ENCODE data around the gene NLN. TPM values are rescaled to one million over a fixed set of nuclear protein-coding genes. Genes with fewer than 3 reads are reported as not detected.

Gene NLN
- total RNA-seq, 1 donor from 2014 or later: 40.3 TPM

- TF ChIP-seq, protein P1, sequence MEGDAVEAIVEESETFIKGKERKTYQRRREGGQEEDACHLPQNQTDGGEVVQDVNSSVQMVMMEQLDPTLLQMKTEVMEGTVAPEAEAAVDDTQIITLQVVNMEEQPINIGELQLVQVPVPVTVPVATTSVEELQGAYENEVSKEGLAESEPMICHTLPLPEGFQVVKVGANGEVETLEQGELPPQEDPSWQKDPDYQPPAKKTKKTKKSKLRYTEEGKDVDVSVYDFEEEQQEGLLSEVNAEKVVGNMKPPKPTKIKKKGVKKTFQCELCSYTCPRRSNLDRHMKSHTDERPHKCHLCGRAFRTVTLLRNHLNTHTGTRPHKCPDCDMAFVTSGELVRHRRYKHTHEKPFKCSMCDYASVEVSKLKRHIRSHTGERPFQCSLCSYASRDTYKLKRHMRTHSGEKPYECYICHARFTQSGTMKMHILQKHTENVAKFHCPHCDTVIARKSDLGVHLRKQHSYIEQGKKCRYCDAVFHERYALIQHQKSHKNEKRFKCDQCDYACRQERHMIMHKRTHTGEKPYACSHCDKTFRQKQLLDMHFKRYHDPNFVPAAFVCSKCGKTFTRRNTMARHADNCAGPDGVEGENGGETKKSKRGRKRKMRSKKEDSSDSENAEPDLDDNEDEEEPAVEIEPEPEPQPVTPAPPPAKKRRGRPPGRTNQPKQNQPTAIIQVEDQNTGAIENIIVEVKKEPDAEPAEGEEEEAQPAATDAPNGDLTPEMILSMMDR (IDR thresholded peaks at IDR 0.05): no peak
- DNase-seq (ENCODE audit: extremely low spot score, unreplicated experiment): no peak
- Mint-ChIP-seq H3K36me3 (ENCODE audit: unreplicated experiment) (peaks cover 29% of the 10 kb centered on the region), H3K4me1 (ENCODE audit: unreplicated experiment) (no peaks in the 10 kb centered on the region), H3K27ac (ENCODE audit: unreplicated experiment) (no peak overlapping the region), H3K9me3 (ENCODE audit: unreplicated experiment) (no peaks in the 10 kb centered on the region), H3K27me3 (ENCODE audit: unreplicated experiment) (no peaks in the 10 kb centered on the region), H3K4me3 (ENCODE audit: unreplicated experiment) (no peak overlapping the region)
Observed at GRCh38 chr5:65702036-65702435, 20.0 kb upstream of the NLN start.

DNA sequence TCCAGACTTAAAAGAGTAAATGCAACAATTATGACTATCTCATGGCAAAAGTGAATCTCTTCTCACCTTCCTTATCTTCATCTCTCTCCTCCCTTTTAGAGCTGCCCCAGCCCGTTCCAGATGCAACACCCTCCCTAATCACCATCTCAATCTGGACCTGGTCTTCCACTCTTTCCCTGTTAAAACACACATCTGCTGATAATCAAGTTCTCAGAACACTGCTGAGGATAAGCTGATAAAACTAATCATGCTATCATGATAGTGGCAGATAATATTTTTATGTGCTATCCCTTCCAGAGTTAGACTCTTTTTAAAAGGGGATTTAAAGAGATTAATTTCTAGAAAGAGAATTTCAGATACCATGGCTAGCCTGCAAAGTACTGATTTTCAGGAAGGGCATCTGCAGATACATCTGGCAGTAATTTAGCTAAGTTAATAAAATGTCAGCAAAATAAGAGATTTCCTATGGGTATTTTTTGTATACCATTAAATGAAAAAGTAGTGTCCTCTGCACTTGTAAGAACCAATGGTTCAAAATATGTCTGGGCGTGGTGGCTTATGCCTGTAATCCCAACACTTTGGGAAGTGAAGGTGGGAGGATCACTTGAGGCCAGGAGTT, 17.3 kb upstream of the NLN start:
- TF ChIP-seq, protein P1 (IDR thresholded peaks at IDR 0.05): no peak
- DNase-seq (ENCODE audit: extremely low spot score, unreplicated experiment): no peak
- H3K27ac Mint-ChIP-seq (ENCODE audit: unreplicated experiment): no peak overlapping the region
- peaks cover 19% of the 10 kb centered on the region for H3K36me3 Mint-ChIP-seq (ENCODE audit: unreplicated experiment)
- no peaks in the 10 kb centered on the region for H3K9me3 Mint-ChIP-seq (ENCODE audit: unreplicated experiment)
- H3K4me3 Mint-ChIP-seq (ENCODE audit: unreplicated experiment): no peak overlapping the region
- H3K27me3 Mint-ChIP-seq (ENCODE audit: unreplicated experiment): no peaks in the 10 kb centered on the region
- no peaks in the 10 kb centered on the region for H3K4me1 Mint-ChIP-seq (ENCODE audit: unreplicated experiment)

GRCh38 chr5:65707663-65708062, 14.3 kb upstream of the NLN start:
- Mint-ChIP-seq H3K27ac (ENCODE audit: unreplicated experiment) (no peak overlapping the region), H3K9me3 (ENCODE audit: unreplicated experiment) (no peaks in the 10 kb centered on the region), H3K36me3 (ENCODE audit: unreplicated experiment) (peaks cover 24% of the 10 kb centered on the region), H3K4me3 (ENCODE audit: unreplicated experiment) (no peak overlapping the region), H3K4me1 (ENCODE audit: unreplicated experiment) (no peaks in the 10 kb centered on the region), H3K27me3 (ENCODE audit: unreplicated experiment) (no peaks in the 10 kb centered on the region)
- DNase-seq (ENCODE audit: extremely low spot score, unreplicated experiment): no peak
- TF ChIP-seq, protein P1 (IDR thresholded peaks at IDR 0.05): no peak

DNA sequence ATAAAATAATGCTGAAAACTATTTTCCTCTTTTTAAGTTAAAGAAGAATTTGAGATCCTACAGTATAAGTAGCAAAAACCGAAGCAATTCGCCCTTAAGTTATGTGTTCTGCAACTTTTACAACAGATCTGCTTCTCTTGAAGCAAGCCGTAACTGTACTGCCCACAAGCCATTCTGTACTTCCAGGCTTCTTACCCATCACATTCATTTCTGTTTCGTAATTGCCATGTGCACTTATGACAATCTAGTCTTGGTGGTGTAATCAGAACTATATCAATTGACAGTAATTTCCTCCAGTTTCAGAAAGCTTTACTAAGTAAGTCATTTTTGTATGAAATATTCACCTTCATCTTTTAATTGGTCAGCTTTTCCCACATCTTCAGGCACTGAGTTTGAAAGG, 13.9 kb upstream of the NLN start:
- H3K4me1 Mint-ChIP-seq (ENCODE audit: unreplicated experiment): no peaks in the 10 kb centered on the region
- no peak overlapping the region for H3K4me3 Mint-ChIP-seq (ENCODE audit: unreplicated experiment)
- DNase-seq (ENCODE audit: extremely low spot score, unreplicated experiment): no peak
- TF ChIP-seq, protein P1 (IDR thresholded peaks at IDR 0.05): no peak
- no peaks in the 10 kb centered on the region for H3K9me3 Mint-ChIP-seq (ENCODE audit: unreplicated experiment)
- no peak overlapping the region for H3K27ac Mint-ChIP-seq (ENCODE audit: unreplicated experiment)
- no peaks in the 10 kb centered on the region for H3K27me3 Mint-ChIP-seq (ENCODE audit: unreplicated experiment)
- peaks cover 21% of the 10 kb centered on the region for H3K36me3 Mint-ChIP-seq (ENCODE audit: unreplicated experiment)

DNA sequence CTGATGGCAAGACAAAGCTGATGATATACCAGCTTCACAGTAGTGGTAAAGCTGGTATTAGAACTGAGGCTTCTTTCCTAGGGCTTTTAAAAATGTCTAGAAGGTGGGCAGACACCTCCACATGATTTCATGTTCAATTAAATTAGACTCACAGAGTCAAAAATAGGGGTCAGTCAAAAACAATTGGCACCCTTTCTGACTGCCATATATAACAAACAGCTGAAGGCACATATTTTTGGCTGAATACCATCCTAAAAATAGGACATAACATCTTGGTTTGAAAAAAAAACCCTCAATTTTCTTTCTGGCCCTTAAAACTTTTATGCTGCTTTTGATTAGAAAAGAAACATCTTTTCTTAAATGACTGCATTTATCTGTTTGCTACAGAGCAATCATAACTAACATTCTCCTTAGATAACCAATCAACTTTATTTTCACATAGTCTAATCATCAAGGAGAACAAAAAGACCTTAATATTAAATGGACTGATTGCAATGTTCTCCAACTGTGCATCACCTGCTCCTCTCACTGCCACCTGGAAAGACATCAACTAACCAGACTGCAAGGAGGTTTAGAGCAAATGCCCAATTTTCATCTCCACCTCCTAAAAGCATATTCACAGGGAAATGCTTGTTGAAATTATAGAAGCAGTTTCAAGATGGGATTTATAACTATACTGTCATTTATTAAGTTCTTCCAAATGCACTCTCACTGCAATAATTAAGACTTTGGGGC, 3.3 kb upstream of the NLN start:
- Mint-ChIP-seq H3K9me3 (ENCODE audit: unreplicated experiment) (no peaks in the 10 kb centered on the region), H3K4me1 (ENCODE audit: unreplicated experiment) (peaks cover 20% of the 10 kb centered on the region), H3K27me3 (ENCODE audit: unreplicated experiment) (no peaks in the 10 kb centered on the region), H3K27ac (ENCODE audit: unreplicated experiment) (no peak overlapping the region), H3K4me3 (ENCODE audit: unreplicated experiment) (no peak overlapping the region), H3K36me3 (ENCODE audit: unreplicated experiment) (peaks cover 16% of the 10 kb centered on the region)
- TF ChIP-seq, protein P1 (IDR thresholded peaks at IDR 0.05): no peak
- DNase-seq (ENCODE audit: extremely low spot score, unreplicated experiment): no peak
